Astrocyte (in vitro differentiated cells and primary cell): ENCODE data around the gene NAALADL2. TPM values are rescaled to one million over a fixed set of nuclear protein-coding genes. Genes with fewer than 3 reads are reported as not detected.

Source experiments
- DNase-seq: peaks from one replicate; pipeline ENCODE4 v3.0.0-alpha.2; 2010; ENCODE audit warnings: low read depth
- FAIRE-seq: peaks from 2 replicates; lab custom pipeline; 2011; peaks lifted over from hg19 to GRCh38; lab: Jason Lieb, UNC
- H2AFZ ChIP-seq: 2 replicates; pipeline ENCODE4 v1.6.0; 2012; ENCODE audit warnings: low read depth, low read length, inconsistent platforms
- H3K27ac ChIP-seq: 2 replicates; pipeline ENCODE4 v1.5.1; 2011; ENCODE audit warnings: low read depth, low read length, inconsistent platforms
- H3K27me3 ChIP-seq: 2 replicates; pipeline ENCODE4 v1.6.0; 2011; ENCODE audit warnings: low read length, inconsistent platforms; ENCODE audit not compliant: insufficient read depth
- H3K36me3 ChIP-seq: 2 replicates; pipeline ENCODE4 v1.5.1; 2011; ENCODE audit warnings: low read length, inconsistent platforms; ENCODE audit not compliant: insufficient read depth
- H3K4me1 ChIP-seq: 2 replicates; pipeline ENCODE4 v1.5.1; 2011; ENCODE audit warnings: low read length, inconsistent platforms; ENCODE audit not compliant: insufficient read depth
- H3K4me2 ChIP-seq: 2 replicates; pipeline ENCODE4 v1.6.0; 2012; ENCODE audit warnings: low read length, inconsistent platforms
- H3K4me3 ChIP-seq: 2 replicates; pipeline ENCODE4 v1.5.1; 2011; ENCODE audit warnings: low read depth, mild to moderate bottlenecking, low read length, inconsistent platforms; ENCODE audit not compliant: insufficient read depth
- H3K79me2 ChIP-seq: 2 replicates; pipeline ENCODE4 v1.6.0; 2012; ENCODE audit warnings: mild to moderate bottlenecking, low read length, inconsistent platforms; ENCODE audit not compliant: insufficient read depth
- H3K9ac ChIP-seq: 2 replicates; pipeline ENCODE4 v1.6.0; 2012; ENCODE audit warnings: mild to moderate bottlenecking, low read length, inconsistent platforms
- H3K9me3 ChIP-seq: 2 replicates; pipeline ENCODE4 v1.5.1; 2012; ENCODE audit warnings: low read depth, mild to moderate bottlenecking, low read length, inconsistent platforms; ENCODE audit not compliant: insufficient read depth
- H4K20me1 ChIP-seq: 2 replicates; pipeline ENCODE4 v1.6.0; 2012; ENCODE audit warnings: low read length, inconsistent platforms; ENCODE audit not compliant: insufficient read depth
- H3K27ac Mint-ChIP-seq: one replicate; pipeline ENCODE4 v1.8.0; 2021; ENCODE audit warnings: mild to moderate bottlenecking, mixed read lengths; ENCODE audit not compliant: unreplicated experiment
- H3K27me3 Mint-ChIP-seq: one replicate; pipeline ENCODE4 v1.8.0; 2021; ENCODE audit warnings: low read depth, mixed read lengths; ENCODE audit not compliant: unreplicated experiment
- H3K36me3 Mint-ChIP-seq: one replicate; pipeline ENCODE4 v1.8.0; 2021; ENCODE audit warnings: low read depth, mixed read lengths; ENCODE audit not compliant: unreplicated experiment
- H3K4me1 Mint-ChIP-seq: one replicate; pipeline ENCODE4 v1.8.0; 2021; ENCODE audit warnings: low read depth, mixed read lengths; ENCODE audit not compliant: unreplicated experiment
- H3K4me3 Mint-ChIP-seq: one replicate; pipeline ENCODE4 v1.8.0; 2021; ENCODE audit warnings: mild to moderate bottlenecking, moderate library complexity, mixed read lengths; ENCODE audit not compliant: unreplicated experiment
- H3K9me3 Mint-ChIP-seq: one replicate; pipeline ENCODE4 v1.8.0; 2021; ENCODE audit warnings: mild to moderate bottlenecking, mixed read lengths; ENCODE audit not compliant: unreplicated experiment
- EZH2 ChIP-seq: IDR thresholded peaks from 2 replicates; pipeline ENCODE4 v1.6.1; 2012; ENCODE audit warnings: mild to moderate bottlenecking, low read length, inconsistent platforms; ENCODE audit not compliant: insufficient read depth
- total RNA-seq: library from RNA; stranded (reverse); gene quantifications from 2 replicates; pipeline ENCODE4 v1.2.1, GENCODE V29; 2021
- TF ChIP-seq, protein P1 (sequence below): IDR thresholded peaks from 2 replicates; pipeline ENCODE4 v1.5.1; 2011; ENCODE audit warnings: low read depth, mild to moderate bottlenecking, inconsistent platforms, low read length, moderate library complexity; ENCODE audit not compliant: insufficient read depth

NAALADL2 gene
- total RNA-seq, 1 donor from 2014 or later = 2.7 TPM

DNA sequence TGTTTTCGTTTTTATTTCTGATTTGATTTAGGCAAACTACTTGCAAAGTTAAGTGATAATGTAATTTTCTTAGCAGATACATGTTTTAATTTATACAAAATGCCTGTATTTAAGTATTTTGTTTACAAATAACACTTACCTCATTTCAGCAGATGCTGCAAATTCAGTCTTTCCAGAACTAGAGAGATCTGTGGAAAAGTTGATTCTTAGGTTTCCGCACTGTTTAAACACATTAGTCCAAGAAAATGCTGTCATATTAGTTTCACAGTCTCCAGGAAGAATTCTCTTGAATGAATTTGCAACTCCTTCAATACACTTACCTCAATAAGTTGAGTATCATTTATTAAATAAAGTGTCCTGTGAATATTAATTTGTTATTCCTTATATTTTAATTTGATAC, 383.1 kb downstream of the NAALADL2 start:
- H3K27ac Mint-ChIP-seq = no peak overlapping the region
- TF ChIP-seq, protein P1, sequence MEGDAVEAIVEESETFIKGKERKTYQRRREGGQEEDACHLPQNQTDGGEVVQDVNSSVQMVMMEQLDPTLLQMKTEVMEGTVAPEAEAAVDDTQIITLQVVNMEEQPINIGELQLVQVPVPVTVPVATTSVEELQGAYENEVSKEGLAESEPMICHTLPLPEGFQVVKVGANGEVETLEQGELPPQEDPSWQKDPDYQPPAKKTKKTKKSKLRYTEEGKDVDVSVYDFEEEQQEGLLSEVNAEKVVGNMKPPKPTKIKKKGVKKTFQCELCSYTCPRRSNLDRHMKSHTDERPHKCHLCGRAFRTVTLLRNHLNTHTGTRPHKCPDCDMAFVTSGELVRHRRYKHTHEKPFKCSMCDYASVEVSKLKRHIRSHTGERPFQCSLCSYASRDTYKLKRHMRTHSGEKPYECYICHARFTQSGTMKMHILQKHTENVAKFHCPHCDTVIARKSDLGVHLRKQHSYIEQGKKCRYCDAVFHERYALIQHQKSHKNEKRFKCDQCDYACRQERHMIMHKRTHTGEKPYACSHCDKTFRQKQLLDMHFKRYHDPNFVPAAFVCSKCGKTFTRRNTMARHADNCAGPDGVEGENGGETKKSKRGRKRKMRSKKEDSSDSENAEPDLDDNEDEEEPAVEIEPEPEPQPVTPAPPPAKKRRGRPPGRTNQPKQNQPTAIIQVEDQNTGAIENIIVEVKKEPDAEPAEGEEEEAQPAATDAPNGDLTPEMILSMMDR = no peak
- TF ChIP-seq EZH2 = no peak

GRCh38 chr3:175246234-175246633, 387.1 kb downstream of the NAALADL2 start:
- H3K9ac ChIP-seq = no peak overlapping the region
- Mint-ChIP-seq H3K27ac (no peak overlapping the region), H3K27me3 (no peaks in the 10 kb centered on the region), H3K9me3 (no peaks in the 10 kb centered on the region), H3K4me3 (no peak overlapping the region), H3K36me3 (no peaks in the 10 kb centered on the region), H3K4me1 (no peaks in the 10 kb centered on the region)
- no peaks in the 10 kb centered on the region for H3K36me3 ChIP-seq
- no peaks in the 10 kb centered on the region for H3K9me3 ChIP-seq
- H3K4me3 ChIP-seq = no peak overlapping the region
- no peak overlapping the region for H2AFZ ChIP-seq
- FAIRE-seq (no peak), DNase-seq (no peak)
- H4K20me1 ChIP-seq = no peaks in the 10 kb centered on the region
- TF ChIP-seq, protein P1 = no peak
- no peak for TF ChIP-seq EZH2
- H3K79me2 ChIP-seq = no peaks in the 10 kb centered on the region
- no peak overlapping the region for H3K27ac ChIP-seq
- no peaks in the 10 kb centered on the region for H3K27me3 ChIP-seq
- no peaks in the 10 kb centered on the region for H3K4me1 ChIP-seq
- H3K4me2 ChIP-seq = no peak overlapping the region

More for the DNA sequence above, 383.1 kb downstream of the NAALADL2 start:
- Histone ChIP-seq H4K20me1 (no peaks in the 10 kb centered on the region), H3K27ac (no peak overlapping the region), H3K79me2 (no peaks in the 10 kb centered on the region), H2AFZ (no peak overlapping the region), H3K9ac (no peak overlapping the region), H3K4me3 (no peak overlapping the region), H3K4me2 (no peak overlapping the region), H3K9me3 (no peaks in the 10 kb centered on the region), H3K36me3 (no peaks in the 10 kb centered on the region), H3K27me3 (no peaks in the 10 kb centered on the region), H3K4me1 (no peaks in the 10 kb centered on the region)
- DNase-seq (no peak), FAIRE-seq (no peak)
- no peaks in the 10 kb centered on the region for H3K9me3 Mint-ChIP-seq
- H3K4me3 Mint-ChIP-seq = no peak overlapping the region
- no peaks in the 10 kb centered on the region for H3K36me3 Mint-ChIP-seq
- H3K4me1 Mint-ChIP-seq = no peaks in the 10 kb centered on the region
- no peaks in the 10 kb centered on the region for H3K27me3 Mint-ChIP-seq

- no peak overlapping the region for H2AFZ ChIP-seq
- H3K27me3 ChIP-seq = no peaks in the 10 kb centered on the region
- Mint-ChIP-seq H3K4me3 (no peak overlapping the region), H3K27me3 (no peaks in the 10 kb centered on the region), H3K27ac (no peak overlapping the region), H3K36me3 (no peaks in the 10 kb centered on the region), H3K9me3 (no peaks in the 10 kb centered on the region), H3K4me1 (no peaks in the 10 kb centered on the region)
- H3K9me3 ChIP-seq = no peaks in the 10 kb centered on the region
- H3K27ac ChIP-seq = no peak overlapping the region
- H3K79me2 ChIP-seq = no peaks in the 10 kb centered on the region
- FAIRE-seq = no peak
- no peaks in the 10 kb centered on the region for H4K20me1 ChIP-seq
- no peaks in the 10 kb centered on the region for H3K4me1 ChIP-seq
- H3K4me2 ChIP-seq = no peak overlapping the region
- TF ChIP-seq, protein P1 = no peak
- TF ChIP-seq EZH2 = no peak
- H3K4me3 ChIP-seq = no peak overlapping the region
- H3K36me3 ChIP-seq = no peaks in the 10 kb centered on the region
- H3K9ac ChIP-seq = no peak overlapping the region
- peak; percentile 52 for DNase-seq
Measured at GRCh38 chr3:175246766-175247165, 387.6 kb downstream of the NAALADL2 start.
